Dendritic cell treated with granulocyte-macrophage colony-stimulating factor and Interleukin-4, amounts not matched to agents 40 ng/mL and 50 ng/mL, for 4 days (primary cell): ENCODE measurements around the gene UBAC2.
"Not testable (repeated sequence)": the region's sequence is repeated elsewhere in the genome, so short reads cannot be mapped to it uniquely, and the experiment has no call there.

ENCODE experiments used
- H3K27ac Mint-ChIP-seq: one replicate; pipeline ENCODE4 v1.8.0; 2022; ENCODE audit warnings: mild to moderate bottlenecking, mixed read lengths
- H3K27me3 Mint-ChIP-seq: one replicate; pipeline ENCODE4 v1.8.0; 2022; ENCODE audit warnings: mild to moderate bottlenecking, mixed read lengths
- H3K36me3 Mint-ChIP-seq: one replicate; pipeline ENCODE4 v1.8.0; 2022; ENCODE audit warnings: low read depth, mixed read lengths
- H3K4me1 Mint-ChIP-seq: one replicate; pipeline ENCODE4 v1.8.0; 2022; ENCODE audit warnings: low read depth, mixed read lengths
- H3K4me3 Mint-ChIP-seq: one replicate; pipeline ENCODE4 v1.8.0; 2022; ENCODE audit warnings: mild to moderate bottlenecking, moderate library complexity, mixed read lengths
- H3K9me3 Mint-ChIP-seq: one replicate; pipeline ENCODE4 v1.8.0; 2022; ENCODE audit warnings: mixed read lengths
- intact Hi-C: fragments of 100-400 bp; cut with micrococcal nuclease; formaldehyde crosslinking; loops from one replicate; pipeline ENCODE4 v1.15.0; 2022

The UBAC2 gene

DNA sequence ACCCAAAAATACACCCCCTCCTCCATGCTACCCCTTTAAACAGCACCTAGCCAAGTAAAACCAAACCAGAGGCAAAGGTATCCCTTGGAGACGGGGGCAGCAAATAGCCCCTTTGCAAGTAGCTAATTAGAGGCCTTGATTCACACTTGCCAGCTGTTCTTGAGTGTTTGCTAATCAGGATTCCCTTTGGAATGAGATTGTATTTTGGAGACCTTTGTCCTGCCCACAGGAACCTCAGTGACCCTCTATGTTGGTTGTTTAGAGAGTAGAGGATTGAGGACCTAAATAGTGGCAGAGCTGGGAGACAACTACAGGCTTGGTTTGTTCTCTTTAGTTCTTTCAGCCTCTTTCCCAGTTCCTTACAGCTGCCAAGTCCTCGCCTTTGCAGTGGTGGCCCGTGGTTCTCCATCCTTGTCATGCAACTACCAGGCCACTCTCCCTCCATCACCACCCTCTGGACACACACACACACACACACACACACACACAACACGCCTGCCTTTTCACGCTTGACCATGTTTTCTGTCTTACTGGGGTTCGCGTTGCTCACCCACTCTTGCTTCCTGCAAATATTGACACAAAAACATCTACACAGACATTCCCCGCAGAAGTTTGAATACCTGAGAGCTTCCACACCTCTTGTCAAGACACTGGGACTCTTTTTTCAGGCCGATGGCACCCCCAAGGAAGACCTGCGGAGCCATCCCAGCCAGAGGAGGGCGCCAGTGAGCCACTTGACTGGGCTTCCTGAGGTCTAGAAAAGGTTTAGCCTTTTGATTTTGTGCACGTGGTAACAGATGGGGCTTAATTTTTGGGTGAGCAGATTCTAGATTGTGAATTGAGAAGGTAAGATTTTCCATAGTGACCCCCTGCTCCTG lies 186.5 kb downstream of the UBAC2 start:
- Mint-ChIP-seq H3K27me3 (peaks cover 2% of the 10 kb centered on the region), H3K27ac (peak overlapping the region; percentile 84), H3K9me3 (no peaks in the 10 kb centered on the region), H3K36me3 (peaks cover 52% of the 10 kb centered on the region), H3K4me1 (peaks cover 74% of the 10 kb centered on the region), H3K4me3 (no peak overlapping the region)
- intact Hi-C loops = loop anchor here (1.0 to 2.0 kb wide), 2 partner anchors 50 to 118 kb away; no protein-coding TSS in a partner anchor

GRCh38 chr13:99388334-99388923 lies 187.8 kb downstream of the UBAC2 start:
- peaks cover 52% of the 10 kb centered on the region for H3K36me3 Mint-ChIP-seq
- intact Hi-C loops = no loop called here
- peaks cover 71% of the 10 kb centered on the region for H3K4me1 Mint-ChIP-seq
- peaks cover 2% of the 10 kb centered on the region for H3K27me3 Mint-ChIP-seq
- H3K27ac Mint-ChIP-seq = peak overlapping the region; percentile 84
- H3K4me3 Mint-ChIP-seq = no peak overlapping the region
- peaks cover 1% of the 10 kb centered on the region for H3K9me3 Mint-ChIP-seq

DNA sequence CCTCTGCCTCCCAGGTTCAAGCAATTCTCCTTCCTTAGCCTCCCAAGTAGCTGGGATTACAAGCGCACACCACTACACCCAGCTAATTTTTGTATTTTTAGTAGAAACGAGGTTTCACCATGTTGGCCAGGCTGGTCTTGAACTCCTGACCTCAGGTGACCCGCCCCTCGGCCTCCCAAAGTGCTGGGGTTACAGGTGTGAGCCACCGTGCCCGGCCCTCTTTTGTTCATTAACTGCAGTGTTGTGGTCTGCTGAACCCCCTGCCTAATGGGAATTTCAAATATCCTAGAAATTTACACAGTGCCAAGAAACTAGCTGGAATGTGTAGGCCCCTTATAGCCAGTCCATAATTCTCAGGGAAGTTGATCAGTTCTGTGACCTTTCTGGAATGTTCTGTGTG lies 188.4 kb downstream of the UBAC2 start:
- Mint-ChIP-seq H3K27ac (peak overlapping the region; percentile 84), H3K4me1 (peaks cover 71% of the 10 kb centered on the region), H3K36me3 (peaks cover 59% of the 10 kb centered on the region)
- intact Hi-C loops, H3K4me3 Mint-ChIP-seq, H3K27me3 Mint-ChIP-seq, H3K9me3 Mint-ChIP-seq: not testable (repeated sequence)

GRCh38 chr13:99389520-99390304 lies 189.1 kb downstream of the UBAC2 start:
- Mint-ChIP-seq H3K9me3 (peaks cover 10% of the 10 kb centered on the region), H3K27me3 (peaks cover 7% of the 10 kb centered on the region), H3K36me3 (peaks cover 60% of the 10 kb centered on the region), H3K4me1 (peaks cover 75% of the 10 kb centered on the region), H3K27ac (peak overlapping the region; percentile 84), H3K4me3 (no peak overlapping the region)
- intact Hi-C loops = no loop called here

- H3K27ac Mint-ChIP-seq = peak overlapping the region; percentile 84
- peaks cover 10% of the 10 kb centered on the region for H3K9me3 Mint-ChIP-seq
- no peak overlapping the region for H3K4me3 Mint-ChIP-seq
- H3K36me3 Mint-ChIP-seq = peaks cover 53% of the 10 kb centered on the region
- intact Hi-C loops = no loop called here
- peaks cover 76% of the 10 kb centered on the region for H3K4me1 Mint-ChIP-seq
- peaks cover 7% of the 10 kb centered on the region for H3K27me3 Mint-ChIP-seq
Observed at GRCh38 chr13:99390601-99391000, 189.9 kb downstream of the UBAC2 start.

DNA sequence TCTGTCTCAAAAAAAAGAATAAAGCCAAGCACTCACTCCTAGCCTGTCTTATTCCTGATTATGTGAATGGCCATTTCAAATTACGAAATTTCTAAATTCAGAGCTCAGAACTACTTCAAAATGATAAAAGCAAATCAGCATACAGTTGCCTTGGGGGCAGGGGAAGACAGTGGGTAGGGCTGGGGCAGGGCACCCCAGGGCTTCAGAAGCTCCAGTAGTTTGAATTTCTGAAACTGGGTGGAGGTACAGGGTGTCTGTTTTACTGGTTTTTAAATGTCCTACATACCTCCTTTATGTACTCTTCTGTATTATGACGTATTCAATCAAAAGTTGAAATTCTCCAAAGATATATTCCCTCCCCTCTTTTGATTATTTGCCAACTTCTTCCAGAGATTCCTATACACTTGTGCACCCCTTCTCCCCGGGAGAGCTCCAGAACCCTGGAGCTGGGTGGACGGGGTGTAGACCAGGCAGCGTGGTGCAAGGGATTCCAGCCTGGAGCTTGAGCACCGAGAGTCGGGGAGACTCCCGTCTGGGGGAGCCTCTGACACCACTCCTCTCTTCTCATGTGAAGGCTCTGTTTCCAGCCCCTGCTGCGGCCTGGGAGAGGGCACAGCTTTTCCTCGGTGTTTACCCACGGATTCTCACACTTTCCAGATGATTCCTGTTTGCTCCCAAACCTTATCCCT lies 191.3 kb downstream of the UBAC2 start:
- peaks cover 7% of the 10 kb centered on the region for H3K27me3 Mint-ChIP-seq
- H3K4me1 Mint-ChIP-seq = peaks cover 62% of the 10 kb centered on the region
- H3K36me3 Mint-ChIP-seq = peaks cover 40% of the 10 kb centered on the region
- peak overlapping the region; percentile 23 for H3K27ac Mint-ChIP-seq
- peaks cover 10% of the 10 kb centered on the region for H3K9me3 Mint-ChIP-seq
- intact Hi-C loops = no loop called here
- H3K4me3 Mint-ChIP-seq = no peak overlapping the region

DNA sequence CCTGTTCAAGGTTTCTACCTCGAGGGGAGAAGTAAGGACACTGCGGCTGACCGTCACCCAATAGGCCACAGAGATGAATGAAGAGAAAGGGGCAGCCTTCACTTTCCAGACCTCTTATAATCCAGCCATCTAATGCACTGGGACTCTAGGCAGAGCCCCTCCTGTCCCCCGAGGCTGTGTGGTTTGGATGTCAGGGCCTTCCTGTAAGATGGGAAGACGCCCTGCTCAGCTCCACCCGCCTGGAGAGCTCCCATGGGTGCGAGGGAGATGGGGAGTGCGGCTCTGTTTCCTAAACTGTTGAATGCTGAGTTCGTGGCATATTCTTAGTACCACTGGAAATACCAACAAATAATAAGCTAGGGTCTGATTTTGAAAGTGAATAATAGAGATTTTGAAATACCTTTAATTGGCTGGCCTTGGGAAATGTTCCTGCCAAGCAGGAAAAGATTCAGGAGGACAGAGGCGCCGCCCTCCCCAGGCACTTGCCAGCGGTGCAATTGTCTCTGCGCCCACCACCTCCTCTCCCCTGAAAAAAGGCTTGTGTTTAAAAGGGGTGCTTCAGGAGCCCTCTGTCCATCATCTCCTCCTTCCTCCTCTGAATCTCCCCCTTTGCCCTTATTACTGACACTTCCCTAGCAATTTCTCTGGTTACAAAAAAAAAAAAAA lies 191.9 kb downstream of the UBAC2 start:
- peaks cover 56% of the 10 kb centered on the region for H3K4me1 Mint-ChIP-seq
- peaks cover 34% of the 10 kb centered on the region for H3K36me3 Mint-ChIP-seq
- H3K27ac Mint-ChIP-seq = peak overlapping the region; percentile 38
- peaks cover 10% of the 10 kb centered on the region for H3K9me3 Mint-ChIP-seq
- intact Hi-C loops = no loop called here
- no peak overlapping the region for H3K4me3 Mint-ChIP-seq
- peaks cover 7% of the 10 kb centered on the region for H3K27me3 Mint-ChIP-seq

- H3K4me3 Mint-ChIP-seq, intact Hi-C loops, H3K27me3 Mint-ChIP-seq, H3K9me3 Mint-ChIP-seq: not testable (repeated sequence)
- peaks cover 28% of the 10 kb centered on the region for H3K36me3 Mint-ChIP-seq
- peaks cover 49% of the 10 kb centered on the region for H3K4me1 Mint-ChIP-seq
- peak overlapping the region; percentile 38 for H3K27ac Mint-ChIP-seq
Observed at GRCh38 chr13:99393391-99393790, 192.7 kb downstream of the UBAC2 start.

DNA sequence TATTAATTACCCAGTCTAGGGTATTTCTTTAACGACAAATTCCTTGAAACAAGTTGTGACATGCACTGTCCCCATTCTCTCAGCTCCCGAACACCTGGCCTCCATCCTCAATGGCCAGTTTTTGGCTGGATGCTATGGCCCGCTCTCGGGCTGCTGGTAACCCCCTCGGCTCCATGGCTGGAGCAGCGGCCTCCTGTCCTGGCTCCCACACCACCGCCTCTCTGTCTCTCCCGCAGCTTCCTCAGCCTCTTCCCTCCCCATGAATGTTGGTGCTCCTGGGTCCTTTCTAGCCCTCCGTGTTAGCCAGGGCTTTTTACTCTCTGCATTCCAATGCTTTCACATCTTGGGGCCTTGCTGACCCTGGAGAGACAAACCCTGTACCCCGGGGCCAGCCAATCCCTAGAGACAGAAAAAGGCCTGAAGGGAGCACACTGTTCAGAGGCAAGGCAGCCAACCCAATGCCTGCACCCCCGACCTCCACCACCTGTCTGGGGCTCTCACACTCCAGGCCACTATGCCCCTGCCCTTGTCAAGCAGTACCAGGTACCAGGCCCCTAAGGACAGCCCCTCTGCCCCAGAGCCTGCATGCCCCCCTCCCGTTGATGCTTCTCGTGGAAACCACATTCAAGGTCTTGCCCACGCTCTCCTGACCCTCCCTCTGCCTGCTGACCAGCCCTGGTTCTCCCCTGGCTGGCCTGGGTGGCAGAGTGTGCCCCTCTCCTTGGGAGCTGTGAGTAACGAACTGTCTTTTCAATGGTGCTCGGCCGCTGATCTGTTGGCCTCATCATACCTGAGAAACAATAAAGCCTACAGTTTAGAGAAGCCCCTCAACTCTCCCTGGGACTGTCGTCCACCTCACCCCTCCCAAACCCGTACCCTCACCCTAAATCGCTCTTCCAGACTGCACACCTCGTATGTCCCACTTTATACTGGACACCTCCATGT lies 193.4 kb downstream of the UBAC2 start:
- Mint-ChIP-seq H3K27ac (peak overlapping the region; percentile 38), H3K4me3 (no peak overlapping the region), H3K4me1 (peaks cover 45% of the 10 kb centered on the region), H3K9me3 (peaks cover 10% of the 10 kb centered on the region), H3K27me3 (peaks cover 5% of the 10 kb centered on the region), H3K36me3 (peaks cover 22% of the 10 kb centered on the region)
- intact Hi-C loops = no loop called here

DNA sequence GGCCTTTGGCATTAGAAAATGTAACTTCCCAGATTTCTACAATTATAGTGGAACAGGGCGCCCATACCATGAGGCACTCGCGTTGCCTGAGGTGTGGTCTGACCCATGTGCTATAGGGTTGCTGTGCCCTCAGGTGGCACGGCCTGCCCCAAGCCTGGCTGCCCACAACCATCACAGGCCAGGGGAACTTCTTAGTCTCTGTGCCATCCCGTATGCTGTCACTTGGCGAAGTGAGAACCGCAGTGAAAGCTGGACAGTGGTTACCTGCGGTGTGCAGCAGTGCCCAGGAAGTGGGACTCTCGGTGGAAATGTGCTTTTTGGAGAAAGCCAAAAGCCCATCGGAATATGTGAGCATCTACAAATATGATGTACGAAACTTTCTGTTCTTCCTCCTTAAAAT lies 194.8 kb downstream of the UBAC2 start:
- Mint-ChIP-seq H3K36me3 (peaks cover 8% of the 10 kb centered on the region), H3K9me3 (peaks cover 10% of the 10 kb centered on the region), H3K4me3 (no peak overlapping the region), H3K4me1 (peaks cover 45% of the 10 kb centered on the region), H3K27ac (peak overlapping the region; percentile 39), H3K27me3 (peaks cover 14% of the 10 kb centered on the region)
- intact Hi-C loops = no loop called here

GRCh38 chr13:99396446-99396845 lies 195.8 kb downstream of the UBAC2 start:
- intact Hi-C loops = no loop called here
- Mint-ChIP-seq H3K4me1 (peaks cover 47% of the 10 kb centered on the region), H3K27me3 (peaks cover 14% of the 10 kb centered on the region), H3K36me3 (peaks cover 8% of the 10 kb centered on the region), H3K4me3 (no peak overlapping the region), H3K27ac (peak overlapping the region; percentile 39), H3K9me3 (peaks cover 10% of the 10 kb centered on the region)

DNA sequence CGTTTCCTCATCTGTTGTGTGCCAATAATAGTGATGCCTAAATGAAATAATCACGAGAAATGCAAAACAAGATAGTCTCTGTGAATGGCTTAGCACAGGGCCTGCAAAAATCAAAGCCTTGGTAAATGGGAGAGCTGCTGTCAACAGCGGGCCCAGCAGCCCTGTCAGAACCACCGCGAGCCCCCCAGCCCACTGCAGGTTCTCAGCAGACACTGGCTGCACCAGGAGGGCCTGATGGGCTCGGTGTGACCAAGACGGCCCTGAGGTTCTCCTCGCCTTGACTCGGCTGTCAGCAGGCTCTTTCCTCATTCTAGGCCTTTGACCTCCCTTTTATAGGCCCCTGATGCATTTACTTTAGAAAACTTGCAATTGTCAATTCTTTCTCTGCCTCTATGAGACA lies 197.4 kb downstream of the UBAC2 start:
- intact Hi-C loops = no loop called here
- H3K9me3 Mint-ChIP-seq = peaks cover 10% of the 10 kb centered on the region
- H3K4me1 Mint-ChIP-seq = peaks cover 32% of the 10 kb centered on the region
- H3K36me3 Mint-ChIP-seq = peaks cover 8% of the 10 kb centered on the region
- H3K4me3 Mint-ChIP-seq = no peak overlapping the region
- no peak overlapping the region for H3K27ac Mint-ChIP-seq
- peaks cover 16% of the 10 kb centered on the region for H3K27me3 Mint-ChIP-seq
